ENCODE measurements around the gene GPRIN1. TPM values are rescaled to one million over a fixed set of nuclear protein-coding genes. Genes with fewer than 3 reads are reported as not detected.

Gene GPRIN1
- total and polyA plus RNA-seq, 2 of the 4 experiments (the other 2 are of a cell fraction): 3.0 to 4.7 TPM

GRCh38 chr5:176573564-176574296, 36.2 kb downstream of the GPRIN1 start:
- peak; percentile 32 for DNase-seq
- ATAC-seq (ENCODE audit: low read depth): peak; percentile 95
- no peaks in the 10 kb centered on the region for H3K79me1 ChIP-seq (ENCODE audit: low read depth in 1 of 2, low read length in 2 of 2)
- no peak overlapping the region for H3K27ac ChIP-seq (ENCODE audit: insufficient read depth, low read length)
- whole genome bisulfite sequencing, 2 experiments (ENCODE audit: extremely low coverage in 2 of 2, insufficient read length in 1 of 2): 21% methylated on average over 4 of the region's 18 CpGs; no CpG with 5 or more reads in 1 of the 2 experiments
- H3K27me3 ChIP-seq (ENCODE audit: control insufficient read depth, insufficient read depth, low read length): peaks cover 5% of the 10 kb centered on the region; the same call in 1 of the 2 replicates
- no peak overlapping the region for H3K18ac ChIP-seq (ENCODE audit: low read depth, low read length)
- dilution Hi-C loops (cut with HindIII; ENCODE audit: low sequenced_read_pairs, unreplicated experiment) (no loop called here), in situ Hi-C loops (cut with MboI; ENCODE audit: low sequenced_read_pairs) (loop anchor here (10.0 to 25.0 kb wide), 2 partner anchors 51 to 836 kb away; no protein-coding TSS in a partner anchor), intact Hi-C loops (cut with micrococcal nuclease) (loop anchor here (1.0 kb wide), 4 partner anchors 41 to 85 kb away; partner anchors contain the start of gene TSPAN17)
- no peak overlapping the region for H3K9ac ChIP-seq (ENCODE audit: low read depth, low read length)
- H3K4me1 ChIP-seq (ENCODE audit: control insufficient read depth, insufficient read depth, low read length): no peaks in the 10 kb centered on the region
- no peaks in the 10 kb centered on the region for H3K9me1 ChIP-seq (ENCODE audit: insufficient read depth, low read length)
- no peak overlapping the region for H4K8ac ChIP-seq (ENCODE audit: low read depth in 2 of 2, low read length in 2 of 2)
- H4K5ac ChIP-seq (ENCODE audit: low read depth, low read length): no peak overlapping the region
- no peak overlapping the region for H2AK5ac ChIP-seq (ENCODE audit: low read depth, low read length)
- no peak overlapping the region for H2BK5ac ChIP-seq (ENCODE audit: low read depth, low read length, poor library complexity, severe bottlenecking)
- no peak overlapping the region for H3K4ac ChIP-seq (ENCODE audit: low read depth, low read length)
- no peak for TF ChIP-seq RCOR1 (IDR thresholded peaks at IDR 0.05; ENCODE audit: insufficient replicate concordance, low read length)
- no peak; the same call in 1 of the 2 replicates for TF ChIP-seq MAZ (IDR thresholded peaks at IDR 0.05; ENCODE audit: borderline replicate concordance, low read depth, low read length)
- TF ChIP-seq MAFK (IDR thresholded peaks at IDR 0.05; ENCODE audit: low read depth, low read length): no peak
- peak; percentile 86 for TF ChIP-seq RAD21 (IDR thresholded peaks at IDR 0.05; ENCODE audit: low read length)
- TF ChIP-seq CTCF (conservative IDR thresholded peaks at IDR 0.05; ENCODE audit: low read depth, low read length): peak; percentile 82
- TF ChIP-seq SMC3 (IDR thresholded peaks at IDR 0.05; ENCODE audit: low read depth, low read length): peak; percentile 91
- no peak for TF ChIP-seq NFE2L2 (IDR thresholded peaks at IDR 0.05; ENCODE audit: low read depth, low read length)
- H3K4me3 ChIP-seq (ENCODE audit: insufficient read depth, low read depth, low read length): no peak overlapping the region
- H2AK9ac ChIP-seq (replicated peaks; ENCODE audit: low read depth, low read length, poor library complexity): no peak overlapping the region
- H3K23ac ChIP-seq (ENCODE audit: low read depth, low read length): no peak overlapping the region
- no peaks in the 10 kb centered on the region for H4K20me1 ChIP-seq (ENCODE audit: insufficient read depth, low read length)
- BruUV-seq (replicated peaks): no TSS peak
- H2BK20ac ChIP-seq (ENCODE audit: low read depth, low read length): no peak overlapping the region
- H3K56ac ChIP-seq (ENCODE audit: extremely low read depth, insufficient read depth, low read length): no peak overlapping the region
- no peak overlapping the region for H4K91ac ChIP-seq (ENCODE audit: insufficient read depth, low read depth, low read length)
- peak overlapping the region; percentile 3 for H2AFZ ChIP-seq (replicated peaks; ENCODE audit: low read length, poor library complexity)
- H3K4me2 ChIP-seq (ENCODE audit: low read depth, low read length): no peak overlapping the region
- no peak overlapping the region for H2BK120ac ChIP-seq (ENCODE audit: low read depth, low read length)
- ChIA-PET CTCF (interaction anchor here (0.6 to 1.8 kb wide), 9 partner anchors 40 to 157 kb away, joined by 3 to 7 read pairs (median 4); partner anchors contain the start of genes CLTB, EIF4E1B and SNCB), POLR2A (ENCODE audit: unreplicated experiment) (interaction anchor here (0.5 kb wide), 1 partner anchor 137 kb away, joined by 12 read pairs; no protein-coding TSS in a partner anchor)
- no peak overlapping the region for H3K14ac ChIP-seq (replicated peaks; ENCODE audit: low read depth, low read length)
- H2BK15ac ChIP-seq (ENCODE audit: low read depth, low read length): no peak overlapping the region
- H3K9me3 ChIP-seq (ENCODE audit: control insufficient read depth, insufficient read depth, low read length): no peaks in the 10 kb centered on the region
- H3K36me3 ChIP-seq (ENCODE audit: control insufficient read depth, insufficient read depth, low read length): no peaks in the 10 kb centered on the region

All from IMR-90 (cell line).